IMR-90 (cell line): ENCODE measurements around the gene PDLIM4. TPM values are rescaled to one million over a fixed set of nuclear protein-coding genes. Genes with fewer than 3 reads are reported as not detected.

ENCODE experiments used
- ATAC-seq: fragments of 200-7000 bp; cut with Tn5 transposase; 2 replicates; pipeline ENCODE4 v1.9.1; 2020; ENCODE audit warnings: low read depth, mild to moderate bottlenecking, moderate library complexity
- BruUV-seq: library from RNA; stranded (reverse); fragments of 400-500 nt; replicated peaks from 2 replicates; lab custom pipeline; 2021; lab: Mats Ljungman, UMichigan
- CTCF ChIA-PET: fragments of 300-600 bp; formaldehyde crosslinking; extraction: SDS; loops from one replicate; lab custom pipeline; 2021; ENCODE audit warnings: antibody characterized with exemption; lab: Yijun Ruan, JAX
- POLR2A ChIA-PET: fragments of 300-600 bp; sonication (Branson Sonifier 250); formaldehyde crosslinking; loops from one replicate; lab custom pipeline; 2022; ENCODE audit warnings: antibody characterized with exemption; ENCODE audit not compliant: unreplicated experiment; lab: Charles Lee
- DNase-seq: peaks from one replicate; pipeline ENCODE4 v3.0.0; 2013
- H2AFZ ChIP-seq: replicated peaks from 2 replicates; pipeline ENCODE3; 2013; ENCODE audit warnings: low read length, mild to moderate bottlenecking; ENCODE audit not compliant: poor library complexity
- H2AK5ac ChIP-seq: 2 replicates; pipeline ENCODE4 v1.6.1; 2013; ENCODE audit warnings: low read depth, low read length, inconsistent platforms
- H2AK9ac ChIP-seq: replicated peaks from 2 replicates; pipeline ENCODE3; 2013; ENCODE audit warnings: mild to moderate bottlenecking, low read depth, low read length, moderate library complexity; ENCODE audit not compliant: poor library complexity
- H2BK120ac ChIP-seq: 2 replicates; pipeline ENCODE4 v1.6.1; 2013; ENCODE audit warnings: low read depth, low read length, inconsistent platforms
- H2BK15ac ChIP-seq: 3 replicates; pipeline ENCODE4 v1.6.1; 2013; ENCODE audit warnings: low read depth, low read length, inconsistent platforms
- H2BK20ac ChIP-seq: 2 replicates; pipeline ENCODE4 v1.6.1; 2013; ENCODE audit warnings: low read depth, mild to moderate bottlenecking, inconsistent platforms, low read length, moderate library complexity
- H2BK5ac ChIP-seq: 2 replicates; pipeline ENCODE4 v1.6.1; 2013; ENCODE audit warnings: mild to moderate bottlenecking, low read depth, low read length, inconsistent platforms; ENCODE audit not compliant: poor library complexity, severe bottlenecking
- H3K14ac ChIP-seq: replicated peaks from 2 replicates; pipeline ENCODE4 v1.6.1; 2013; ENCODE audit warnings: low read depth, low read length, inconsistent platforms
- H3K18ac ChIP-seq: 2 replicates; pipeline ENCODE4 v1.6.1; 2013; ENCODE audit warnings: low read depth, low read length, control low read depth
- H3K23ac ChIP-seq: 2 replicates; pipeline ENCODE4 v1.6.1; 2013; ENCODE audit warnings: low read depth, low read length, inconsistent platforms
- H3K27ac ChIP-seq: 2 replicates; pipeline ENCODE4 v1.5.1; 2013; ENCODE audit warnings: mild to moderate bottlenecking, control low read depth, low read length; ENCODE audit not compliant: insufficient read depth
- H3K27me3 ChIP-seq: 2 replicates; pipeline ENCODE4 v1.6.1; 2013; ENCODE audit warnings: low read length; ENCODE audit not compliant: control insufficient read depth, insufficient read depth
- H3K36me3 ChIP-seq: 2 replicates; pipeline ENCODE4 v1.6.1; 2013; ENCODE audit warnings: low read length, mixed read lengths; ENCODE audit not compliant: control insufficient read depth, insufficient read depth
- H3K4ac ChIP-seq: 2 replicates; pipeline ENCODE4 v1.6.1; 2013; ENCODE audit warnings: low read depth, low read length, inconsistent platforms
- H3K4me1 ChIP-seq: 2 replicates; pipeline ENCODE4 v1.6.1; 2013; ENCODE audit warnings: low read length, mixed read lengths; ENCODE audit not compliant: control insufficient read depth, insufficient read depth
- H3K4me2 ChIP-seq: 2 replicates; pipeline ENCODE4 v1.6.1; 2013; ENCODE audit warnings: low read depth, mild to moderate bottlenecking, control low read depth, low read length, moderate library complexity
- H3K4me3 ChIP-seq: 2 replicates; pipeline ENCODE4 v1.5.1; 2013; ENCODE audit warnings: low read depth, mild to moderate bottlenecking, control low read depth, low read length, moderate library complexity; ENCODE audit not compliant: insufficient read depth
- H3K56ac ChIP-seq: 2 replicates; pipeline ENCODE4 v1.6.1; 2013; ENCODE audit warnings: low read length, inconsistent platforms; ENCODE audit not compliant: insufficient read depth; ENCODE audit errors: extremely low read depth
- H3K79me1 ChIP-seq, 2 experiments: 2 replicates each; pipeline ENCODE4 v1.6.1; 2013; ENCODE audit warnings: low read length in 2 of 2, inconsistent platforms in 1 of 2, low read depth in 1 of 2
- H3K9ac ChIP-seq: 2 replicates; pipeline ENCODE4 v1.6.1; 2013; ENCODE audit warnings: low read depth, low read length, control low read depth
- H3K9me1 ChIP-seq: 2 replicates; pipeline ENCODE4 v1.6.1; 2013; ENCODE audit warnings: low read length, inconsistent platforms; ENCODE audit not compliant: insufficient read depth
- H3K9me3 ChIP-seq: 2 replicates; pipeline ENCODE4 v1.6.1; 2013; ENCODE audit warnings: low read length; ENCODE audit not compliant: control insufficient read depth, insufficient read depth
- H4K20me1 ChIP-seq: 2 replicates; pipeline ENCODE4 v1.6.1; 2013; ENCODE audit warnings: low read length, inconsistent platforms; ENCODE audit not compliant: insufficient read depth
- H4K5ac ChIP-seq: 2 replicates; pipeline ENCODE4 v1.6.1; 2013; ENCODE audit warnings: mild to moderate bottlenecking, low read depth, low read length, control low read depth
- H4K8ac ChIP-seq, 2 experiments: 2 replicates each; pipeline ENCODE4 v1.6.1; 2013; ENCODE audit warnings: low read depth in 2 of 2, low read length in 2 of 2, control low read depth in 1 of 2, inconsistent platforms in 1 of 2
- H4K91ac ChIP-seq: 2 replicates; pipeline ENCODE4 v1.6.1; 2013; ENCODE audit warnings: low read depth, low read length, inconsistent platforms; ENCODE audit not compliant: insufficient read depth
- BHLHE40 ChIP-seq: fragments of 150-350 bp; IDR thresholded peaks from 2 replicates; pipeline ENCODE4 v1.6.1; 2016; ENCODE audit warnings: mild to moderate bottlenecking, low read depth, low read length
- ELK1 ChIP-seq: fragments of 150-350 bp; IDR thresholded peaks from 2 replicates; pipeline ENCODE4 v1.6.1; 2016; ENCODE audit warnings: low read depth, mild to moderate bottlenecking, low read length, moderate library complexity, borderline replicate concordance
- MAFK ChIP-seq: IDR thresholded peaks from 2 replicates; pipeline ENCODE4 v1.6.1; 2012; ENCODE audit warnings: low read depth, low read length, improper control_type of control experiment
- NFE2L2 ChIP-seq: fragments of 150-350 bp; IDR thresholded peaks from 2 replicates; pipeline ENCODE4 v1.6.1; 2016; ENCODE audit warnings: low read depth, mild to moderate bottlenecking, low read length
- POLR2A ChIP-seq: IDR thresholded peaks from 2 replicates; pipeline ENCODE4 v1.6.1; 2012; ENCODE audit warnings: mild to moderate bottlenecking, low read depth, low read length
- RAD21 ChIP-seq: IDR thresholded peaks from 2 replicates; pipeline ENCODE4 v1.6.1; 2012; ENCODE audit warnings: low read length, improper control_type of control experiment
- RFX5 ChIP-seq: IDR thresholded peaks from 2 replicates; pipeline ENCODE4 v1.8.0; 2012; ENCODE audit warnings: low read depth, mild to moderate bottlenecking, low read length, moderate library complexity
- SMC3 ChIP-seq: fragments of 150-350 bp; IDR thresholded peaks from 2 replicates; pipeline ENCODE4 v1.6.1; 2016; ENCODE audit warnings: low read depth, mild to moderate bottlenecking, antibody characterized with exemption, low read length, moderate library complexity
- WGBS, 2 experiments: methylation state at CpG; one replicate each; pipeline versions ENCODE4 v1.1.5 to v1.1.7; 2013; ENCODE audit warnings: missing lambda C conversion rate in 2 of 2; ENCODE audit not compliant: insufficient read length in 1 of 2; ENCODE audit errors: extremely low coverage in 2 of 2; 5-methylcytosine and 5-hydroxymethylcytosine counted together
- dilution Hi-C: fragments of 300-500 bp; cut with HindIII; formaldehyde crosslinking; loops from one replicate; pipeline ENCODE4 v1.14.3; 2018; ENCODE audit warnings: low sequenced_read_pairs; ENCODE audit not compliant: unreplicated experiment
- in situ Hi-C: fragments of 300-500 bp; cut with MboI; formaldehyde crosslinking; loops from 3 replicates; pipeline ENCODE4 v1.14.3; 2019; ENCODE audit warnings: low sequenced_read_pairs, inconsistent platforms, mixed read lengths
- intact Hi-C: fragments of 100-400 bp; cut with micrococcal nuclease; formaldehyde crosslinking; loops from 2 replicates; pipeline ENCODE4 v1.10.0; 2022
- polyA plus RNA-seq, 3 experiments: library from polyadenylated mRNA; depleted of rRNA; stranded (reverse); fragments of >200 nt; gene quantifications; 2 replicates each; pipeline ENCODE4 v1.2.3, GENCODE V29; 2012; ENCODE audit warnings: low replicate concordance in 1 of 3
- total RNA-seq: library from RNA; depleted of rRNA; stranded (reverse); fragments of >200 nt; gene quantifications from 2 replicates; pipeline ENCODE4 v1.2.3, GENCODE V29; 2012
- TF ChIP-seq, protein P1 (sequence below): conservative IDR thresholded peaks from 2 replicates; pipeline ENCODE4 v1.5.1; 2012; ENCODE audit warnings: mild to moderate bottlenecking, low read depth, low read length, improper control_type of control experiment

Gene PDLIM4
- total and polyA plus RNA-seq, 2 of the 4 experiments (the other 2 are of a cell fraction), result 61.1 to 214 TPM

GRCh38 chr5:132301344-132302271, 44.1 kb downstream of the PDLIM4 start:
- Histone ChIP-seq H2AFZ (no peak overlapping the region), H2BK20ac (no peak overlapping the region), H3K27me3 (no peaks in the 10 kb centered on the region), H3K4me2 (no peak overlapping the region), H4K5ac (no peak overlapping the region), H3K14ac (no peak overlapping the region; the same call in 1 of the 2 replicates), H3K23ac (no peak overlapping the region), H3K36me3 (no peaks in the 10 kb centered on the region), H2BK5ac (no peak overlapping the region), H3K79me1 (peaks cover 37 to 41% of the 10 kb centered on the region in 2 experiments), H2AK5ac (no peak overlapping the region), H4K91ac (no peak overlapping the region), H3K9me3 (no peaks in the 10 kb centered on the region; the same call in 1 of the 2 replicates), H4K20me1 (no peaks in the 10 kb centered on the region), H3K56ac (no peak overlapping the region; the same call in 1 of the 2 replicates), H2BK15ac (no peak overlapping the region), H2BK120ac (no peak overlapping the region), H3K4ac (no peak overlapping the region; the same call in 1 of the 2 replicates), H3K18ac (no peak overlapping the region), H3K4me1 (peaks cover under 1% of the 10 kb centered on the region; the same call in 1 of the 2 replicates), H4K8ac (no peak overlapping the region), H3K4me3 (no peak overlapping the region), H3K27ac (no peak overlapping the region), H3K9me1 (peaks cover 14% of the 10 kb centered on the region; the same call in 1 of the 2 replicates), H3K9ac (no peak overlapping the region), H2AK9ac (peak overlapping the region; percentile 20)
- WGBS, 2 experiments, result 94% methylated on average over 3 of the region's 11 CpGs; no CpG with 5 or more reads in 1 of the 2 experiments
- TF ChIP-seq, protein P1, sequence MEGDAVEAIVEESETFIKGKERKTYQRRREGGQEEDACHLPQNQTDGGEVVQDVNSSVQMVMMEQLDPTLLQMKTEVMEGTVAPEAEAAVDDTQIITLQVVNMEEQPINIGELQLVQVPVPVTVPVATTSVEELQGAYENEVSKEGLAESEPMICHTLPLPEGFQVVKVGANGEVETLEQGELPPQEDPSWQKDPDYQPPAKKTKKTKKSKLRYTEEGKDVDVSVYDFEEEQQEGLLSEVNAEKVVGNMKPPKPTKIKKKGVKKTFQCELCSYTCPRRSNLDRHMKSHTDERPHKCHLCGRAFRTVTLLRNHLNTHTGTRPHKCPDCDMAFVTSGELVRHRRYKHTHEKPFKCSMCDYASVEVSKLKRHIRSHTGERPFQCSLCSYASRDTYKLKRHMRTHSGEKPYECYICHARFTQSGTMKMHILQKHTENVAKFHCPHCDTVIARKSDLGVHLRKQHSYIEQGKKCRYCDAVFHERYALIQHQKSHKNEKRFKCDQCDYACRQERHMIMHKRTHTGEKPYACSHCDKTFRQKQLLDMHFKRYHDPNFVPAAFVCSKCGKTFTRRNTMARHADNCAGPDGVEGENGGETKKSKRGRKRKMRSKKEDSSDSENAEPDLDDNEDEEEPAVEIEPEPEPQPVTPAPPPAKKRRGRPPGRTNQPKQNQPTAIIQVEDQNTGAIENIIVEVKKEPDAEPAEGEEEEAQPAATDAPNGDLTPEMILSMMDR, result no peak
- TF ChIP-seq ELK1 (no peak), BHLHE40 (no peak), SMC3 (no peak), MAFK (no peak), RFX5 (no peak), RAD21 (no peak), POLR2A (no peak), NFE2L2 (no peak)
- no peak for DNase-seq
- dilution Hi-C loops, result no loop called here
- ChIA-PET CTCF (no interaction called here), POLR2A (no interaction called here)
- no TSS peak for BruUV-seq
- ATAC-seq, result no peak
- in situ Hi-C loops, result no loop called here
- intact Hi-C loops, result no loop called here
